A673 (cell line): Measurements from ENCODE around the gene FIGN. TPM values are rescaled to one million over a fixed set of nuclear protein-coding genes. Genes with fewer than 3 reads are reported as not detected.

ENCODE experiments used
- BruUV-seq: library from RNA; stranded (reverse); fragments of 400-500 nt; replicated peaks from 2 replicates; lab custom pipeline; 2021; lab: Mats Ljungman, UMichigan
- CTCF ChIA-PET: fragments of 300-600 bp; sonication (Branson Sonifier 250); formaldehyde crosslinking; loops from one replicate; lab custom pipeline; 2022; ENCODE audit warnings: antibody characterized with exemption; lab: Charles Lee
- POLR2A ChIA-PET: fragments of 300-600 bp; sonication (Branson Sonifier 250); formaldehyde crosslinking; loops from one replicate; lab custom pipeline; 2022; ENCODE audit warnings: antibody characterized with exemption; ENCODE audit not compliant: low non-redundant PET; lab: Charles Lee
- DNase-seq: peaks from one replicate; pipeline ENCODE4 v3.0.0-alpha.2; 2015; ENCODE audit warnings: low spot score
- H3K27ac ChIP-seq: fragments of 200-600 bp; sonication (generic); 2 replicates; pipeline ENCODE4 v1.5.1; 2016; ENCODE audit warnings: mixed run types, low read depth, mild to moderate bottlenecking, mixed read lengths, antibody characterized with exemption, low read length; ENCODE audit not compliant: poor library complexity, severe bottlenecking
- H3K27me3 ChIP-seq: fragments of 200-600 bp; sonication (generic); replicated peaks from 2 replicates; pipeline ENCODE4 v1.6.1; 2017; ENCODE audit warnings: mixed run types, low read depth, mild to moderate bottlenecking, mixed read lengths, antibody characterized with exemption, low read length; ENCODE audit not compliant: insufficient read depth, poor library complexity
- H3K36me3 ChIP-seq: fragments of 200-600 bp; sonication (generic); 2 replicates; pipeline ENCODE4 v1.6.1; 2016; ENCODE audit warnings: mixed run types, mild to moderate bottlenecking, mixed read lengths, antibody characterized with exemption, low read length; ENCODE audit not compliant: insufficient read depth, poor library complexity, severe bottlenecking
- H3K4me1 ChIP-seq: fragments of 200-600 bp; sonication (generic); 2 replicates; pipeline ENCODE4 v1.6.1; 2017; ENCODE audit warnings: mixed run types, mild to moderate bottlenecking, mixed read lengths, antibody characterized with exemption, low read length; ENCODE audit not compliant: insufficient read depth, poor library complexity, severe bottlenecking
- H3K4me3 ChIP-seq: fragments of 200-600 bp; sonication (generic); 2 replicates; pipeline ENCODE4 v1.5.1; 2016; ENCODE audit warnings: low read depth, mixed run types, mild to moderate bottlenecking, mixed read lengths, low read length; ENCODE audit not compliant: poor library complexity, severe bottlenecking
- H3K9me3 ChIP-seq: fragments of 200-600 bp; sonication (generic); 2 replicates; pipeline ENCODE4 v1.6.1; 2016; ENCODE audit warnings: mixed run types, low read depth, mild to moderate bottlenecking, mixed read lengths, antibody characterized with exemption, low read length; ENCODE audit not compliant: poor library complexity, severe bottlenecking
- CTCF ChIP-seq: fragments of 300-800, 200-600 bp; sonication (generic); conservative IDR thresholded peaks from 2 replicates; pipeline ENCODE4 v1.5.1; 2017; ENCODE audit warnings: low read depth, mild to moderate bottlenecking, antibody characterized with exemption, low read length, moderate library complexity, mixed read lengths
- EZH2 ChIP-seq: fragments of 200-600 bp; sonication (generic); IDR thresholded peaks from 2 replicates; pipeline ENCODE4 v1.6.1; 2017; ENCODE audit warnings: borderline replicate concordance, low read depth, mild to moderate bottlenecking, mixed read lengths, antibody characterized with exemption, low read length; ENCODE audit not compliant: poor library complexity, severe bottlenecking
- intact Hi-C: fragments of 100-400 bp; cut with micrococcal nuclease; formaldehyde crosslinking; loops from one replicate; pipeline ENCODE4 v1.10.0; 2022; ENCODE audit not compliant: unreplicated experiment
- total RNA-seq: library from RNA; stranded (reverse); gene quantifications from 2 replicates; pipeline ENCODE4 v1.2.3, GENCODE V29; 2021

The FIGN gene
- total RNA-seq, 1 experiment from 2014 or later = 0.24 TPM

GRCh38 chr2:163662141-163662780, 73.5 kb downstream of the FIGN start:
- no peaks in the 10 kb centered on the region for H3K4me1 ChIP-seq
- ChIA-PET POLR2A (interaction anchor here (0.6 kb wide), 1 partner anchor 53 kb away, joined by 3 read pairs; no protein-coding TSS in a partner anchor), CTCF (no interaction called here)
- no peak for DNase-seq
- no peak for TF ChIP-seq EZH2
- no peak for TF ChIP-seq CTCF
- H3K36me3 ChIP-seq = no peaks in the 10 kb centered on the region
- no peaks in the 10 kb centered on the region for H3K9me3 ChIP-seq
- H3K27me3 ChIP-seq = no peaks in the 10 kb centered on the region
- intact Hi-C loops = no loop called here
- no peak overlapping the region for H3K27ac ChIP-seq
- H3K4me3 ChIP-seq = no peak overlapping the region
- no TSS peak for BruUV-seq

GRCh38 chr2:163659224-163659623, 76.6 kb downstream of the FIGN start:
- BruUV-seq = no TSS peak
- no peak overlapping the region for H3K27ac ChIP-seq
- TF ChIP-seq EZH2 = no peak
- no peak for TF ChIP-seq CTCF
- no peaks in the 10 kb centered on the region for H3K4me1 ChIP-seq
- no peaks in the 10 kb centered on the region for H3K27me3 ChIP-seq
- ChIA-PET CTCF (no interaction called here), POLR2A (no interaction called here)
- no peak for DNase-seq
- no peaks in the 10 kb centered on the region for H3K36me3 ChIP-seq
- no peak overlapping the region for H3K4me3 ChIP-seq
- intact Hi-C loops = no loop called here
- H3K9me3 ChIP-seq = no peaks in the 10 kb centered on the region

GRCh38 chr2:163658556-163658955, 77.3 kb downstream of the FIGN start:
- H3K27ac ChIP-seq = no peak overlapping the region
- BruUV-seq = no TSS peak

More at GRCh38 chr2:163658556-163658955, 77.3 kb downstream of the FIGN start:
- ChIA-PET POLR2A (no interaction called here), CTCF (no interaction called here)
- no peak for DNase-seq
- intact Hi-C loops = no loop called here
- H3K9me3 ChIP-seq = no peaks in the 10 kb centered on the region
- no peaks in the 10 kb centered on the region for H3K4me1 ChIP-seq
- no peaks in the 10 kb centered on the region for H3K27me3 ChIP-seq
- TF ChIP-seq CTCF = no peak
- H3K36me3 ChIP-seq = no peaks in the 10 kb centered on the region
- H3K4me3 ChIP-seq = no peak overlapping the region
